ELR (cell line): ENCODE results near the gene RDH13.
"Not testable (repeated sequence)": the region's sequence is repeated elsewhere in the genome, so short reads cannot be mapped to it uniquely, and the experiment has no call there.

Experiments used
- DNase-seq: peaks from one replicate; pipeline ENCODE4 v3.0.0-alpha.2; 2015; ENCODE audit warnings: low read depth

RDH13 gene

GRCh38 chr19:55062735-55063491 lies at the start of gene RDH13:
Gene RDH13, minus strand, starts transcription at chr19:55063148. Its CDS starts 116 bp downstream, at chr19:55063032.
- DNase-seq: peak; percentile 93

GRCh38 chr19:55112246-55112776 lies 49.4 kb upstream of the RDH13 start:
- DNase-seq: no peak

GRCh38 chr19:55111238-55111831 lies 48.4 kb upstream of the RDH13 start:
- DNase-seq: no peak

- DNase-seq: no peak
Observed at GRCh38 chr19:55109527-55110291, 46.8 kb upstream of the RDH13 start.

- not testable (repeated sequence) for DNase-seq
Observed at GRCh38 chr19:55107252-55107651, 44.3 kb upstream of the RDH13 start.

- DNase-seq: no peak
Observed at GRCh38 chr19:55106591-55106990, 43.6 kb upstream of the RDH13 start.

GRCh38 chr19:55105237-55105636 lies 42.3 kb upstream of the RDH13 start:
- no peak for DNase-seq

GRCh38 chr19:55103190-55103589 lies 40.2 kb upstream of the RDH13 start:
- no peak for DNase-seq

GRCh38 chr19:55101261-55101660 lies 38.3 kb upstream of the RDH13 start:
- no peak for DNase-seq

GRCh38 chr19:55099557-55100506 lies 36.9 kb upstream of the RDH13 start:
- peak; percentile 30 for DNase-seq

GRCh38 chr19:55098716-55099556 lies 36.0 kb upstream of the RDH13 start:
- DNase-seq: no peak

- no peak for DNase-seq
Observed at GRCh38 chr19:55097864-55098715, 35.1 kb upstream of the RDH13 start.

GRCh38 chr19:55096061-55096701 lies 33.2 kb upstream of the RDH13 start:
- DNase-seq: no peak

- DNase-seq: peak; percentile 18
Observed at GRCh38 chr19:55095260-55096060, 32.5 kb upstream of the RDH13 start.

- no peak for DNase-seq
Observed at GRCh38 chr19:55094456-55095259, 31.7 kb upstream of the RDH13 start.

GRCh38 chr19:55092423-55093318 lies 29.7 kb upstream of the RDH13 start:
- no peak for DNase-seq
